K562 (cell line): Measurements from ENCODE around the gene DTNB. TPM values are rescaled to one million over a fixed set of nuclear protein-coding genes. Genes with fewer than 3 reads are reported as not detected.

Source experiments
- CEBPB ChIP-seq: fragments of 450-650 bp; IDR thresholded peaks from 2 replicates; pipeline ENCODE4 v1.6.1; 2016; ENCODE audit warnings: missing genetic modification characterization, missing compliant biosample characterization
- LEF1 ChIP-seq: fragments of 450-650 bp; IDR thresholded peaks from 2 replicates; pipeline ENCODE4 v1.6.1; 2016; ENCODE audit warnings: mild to moderate bottlenecking
- polyA plus RNA-seq, 8 experiments: library from polyadenylated mRNA; depleted of rRNA in 4 of 8; stranded (reverse) in 5 of 8; unstranded in 3 of 8; fragments of >200 nt; fragmentation: Nextera tagmentation in 2 of 8; fragmentation: Illumina TruSeq in 1 of 8; extraction: Ambion mirVana in 2 of 8; extraction: Trizol in 1 of 8; gene quantifications; 2 replicates each; pipeline versions ENCODE4 v1.2.1 to v1.2.3, GENCODE V29; 2011 to 2014; ENCODE audit warnings: inconsistent platforms in 1 of 8, missing spikeins in 1 of 8
- total RNA-seq, 7 experiments: library from RNA; depleted of rRNA in 6 of 7; stranded (reverse); fragments of >200 nt in 6 of 7; fragmentation: Illumina TruSeq in 2 of 7; extraction: Trizol in 2 of 7; gene quantifications; 2 replicates each; pipeline versions ENCODE4 v1.2.1 to v1.2.3, GENCODE V29; 2011 to 2021; ENCODE audit warnings: low replicate concordance in 1 of 7
- TF ChIP-seq, protein P1 (sequence below), 2 experiments: fragments of 450-650 bp in 1 of 2; sonication (generic) in 1 of 2; formaldehyde crosslinking in 1 of 2; IDR thresholded peaks; 2 replicates each; pipeline versions ENCODE4 v1.7.1 to v1.9.0; 2016 to 2022; ENCODE audit warnings: inconsistent platforms in 1 of 2, mild to moderate bottlenecking in 1 of 2, missing genetic modification reagents in 1 of 2

DTNB gene
- total and polyA plus RNA-seq, 9 of the 15 experiments (the other 6 are each of a cell fraction or from before 2014, with no cell fraction given) = 0.18 to 2.0 (median 0.77) TPM; not detected in 2

DNA sequence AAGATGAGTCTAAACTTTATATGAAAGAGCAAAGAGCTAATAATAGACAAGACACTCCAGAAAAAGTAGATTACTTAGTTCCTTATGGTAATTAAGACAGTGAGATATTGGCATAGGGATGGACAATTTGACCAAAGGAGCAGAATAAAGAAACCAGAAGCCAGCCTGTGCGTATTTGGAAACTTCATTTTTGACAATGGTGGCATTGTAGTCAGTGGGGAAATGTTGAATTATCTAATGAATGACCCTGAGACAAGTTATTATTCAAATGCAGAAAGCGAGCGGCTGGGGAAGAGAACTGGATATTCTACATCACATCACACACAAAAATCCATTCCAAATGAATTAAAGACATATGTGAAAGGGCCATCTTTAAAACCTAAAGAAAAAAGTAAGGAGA lies 144.3 kb downstream of the DTNB start (continued):
- TF ChIP-seq, protein P1, sequence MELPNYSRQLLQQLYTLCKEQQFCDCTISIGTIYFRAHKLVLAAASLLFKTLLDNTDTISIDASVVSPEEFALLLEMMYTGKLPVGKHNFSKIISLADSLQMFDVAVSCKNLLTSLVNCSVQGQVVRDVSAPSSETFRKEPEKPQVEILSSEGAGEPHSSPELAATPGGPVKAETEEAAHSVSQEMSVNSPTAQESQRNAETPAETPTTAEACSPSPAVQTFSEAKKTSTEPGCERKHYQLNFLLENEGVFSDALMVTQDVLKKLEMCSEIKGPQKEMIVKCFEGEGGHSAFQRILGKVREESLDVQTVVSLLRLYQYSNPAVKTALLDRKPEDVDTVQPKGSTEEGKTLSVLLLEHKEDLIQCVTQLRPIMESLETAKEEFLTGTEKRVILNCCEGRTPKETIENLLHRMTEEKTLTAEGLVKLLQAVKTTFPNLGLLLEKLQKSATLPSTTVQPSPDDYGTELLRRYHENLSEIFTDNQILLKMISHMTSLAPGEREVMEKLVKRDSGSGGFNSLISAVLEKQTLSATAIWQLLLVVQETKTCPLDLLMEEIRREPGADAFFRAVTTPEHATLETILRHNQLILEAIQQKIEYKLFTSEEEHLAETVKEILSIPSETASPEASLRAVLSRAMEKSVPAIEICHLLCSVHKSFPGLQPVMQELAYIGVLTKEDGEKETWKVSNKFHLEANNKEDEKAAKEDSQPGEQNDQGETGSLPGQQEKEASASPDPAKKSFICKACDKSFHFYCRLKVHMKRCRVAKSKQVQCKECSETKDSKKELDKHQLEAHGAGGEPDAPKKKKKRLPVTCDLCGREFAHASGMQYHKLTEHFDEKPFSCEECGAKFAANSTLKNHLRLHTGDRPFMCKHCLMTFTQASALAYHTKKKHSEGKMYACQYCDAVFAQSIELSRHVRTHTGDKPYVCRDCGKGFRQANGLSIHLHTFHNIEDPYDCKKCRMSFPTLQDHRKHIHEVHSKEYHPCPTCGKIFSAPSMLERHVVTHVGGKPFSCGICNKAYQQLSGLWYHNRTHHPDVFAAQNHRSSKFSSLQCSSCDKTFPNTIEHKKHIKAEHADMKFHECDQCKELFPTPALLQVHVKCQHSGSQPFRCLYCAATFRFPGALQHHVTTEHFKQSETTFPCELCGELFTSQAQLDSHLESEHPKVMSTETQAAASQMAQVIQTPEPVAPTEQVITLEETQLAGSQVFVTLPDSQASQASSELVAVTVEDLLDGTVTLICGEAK (IDR thresholded peaks at IDR 0.05) = no peak
- TF ChIP-seq, protein P1 (CRISPR knock-in tag; IDR thresholded peaks at IDR 0.05) = no peak
- TF ChIP-seq LEF1 = no peak
- no peak for TF ChIP-seq CEBPB (tag)
